GM19328 (cell line): ENCODE measurements around the gene CCDC107.
A peak's percentile ranks its signal among the peaks of the same experiment; 100 is the strongest.
"Not testable (repeated sequence)": the region's sequence is repeated elsewhere in the genome, so short reads cannot be mapped to it uniquely, and the experiment has no call there.

Experiments
- ATAC-seq: cut with Tn5 transposase; IDR thresholded peaks from one replicate; pipeline ENCODE4 v1.9.1; 2021; ENCODE audit warnings: mild to moderate bottlenecking, moderate library complexity; ENCODE audit not compliant: unreplicated experiment

The CCDC107 gene

GRCh38 chr9:35637427-35637955 lies 20.6 kb upstream of the CCDC107 start:
- not testable (repeated sequence) for ATAC-seq

DNA sequence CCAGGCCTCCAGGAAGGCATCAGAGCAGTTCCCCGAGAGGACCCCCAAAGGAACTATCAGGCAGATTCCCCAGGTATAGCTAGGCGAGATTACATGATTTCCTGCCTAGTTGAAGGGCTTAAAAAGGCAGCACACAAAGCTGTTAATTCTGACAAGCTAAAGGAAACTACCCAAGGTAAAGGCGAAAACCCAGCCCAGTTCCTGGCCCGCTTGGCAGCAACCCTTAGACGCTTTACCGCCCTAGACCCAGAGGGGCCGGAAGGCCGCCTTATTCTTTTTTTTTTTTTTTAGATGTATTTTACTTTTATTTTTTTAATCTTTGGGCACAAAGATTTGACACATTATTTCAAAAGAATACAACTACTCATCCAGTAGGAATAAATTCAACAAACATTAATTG lies 19.3 kb upstream of the CCDC107 start:
- not testable (repeated sequence) for ATAC-seq

DNA sequence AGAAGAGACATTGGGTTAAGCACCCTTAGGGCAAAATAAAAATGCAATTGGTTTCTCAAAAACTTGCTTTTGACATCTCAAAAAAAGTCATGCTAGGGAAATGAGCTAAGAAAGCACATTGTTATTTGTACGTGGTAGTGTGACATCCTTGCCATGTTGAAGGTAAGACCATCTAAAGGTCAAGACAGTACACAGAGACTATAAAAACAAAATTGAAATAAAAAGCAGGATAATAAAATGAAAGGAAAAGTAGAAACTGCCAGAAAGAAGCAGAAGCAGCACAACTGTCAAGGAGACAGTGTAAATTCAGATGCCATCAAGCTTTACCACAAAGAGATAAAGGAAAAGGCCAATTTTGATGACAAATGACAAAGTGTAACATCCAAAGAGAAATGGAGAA lies 18.9 kb upstream of the CCDC107 start:
- ATAC-seq, result not testable (repeated sequence)

DNA sequence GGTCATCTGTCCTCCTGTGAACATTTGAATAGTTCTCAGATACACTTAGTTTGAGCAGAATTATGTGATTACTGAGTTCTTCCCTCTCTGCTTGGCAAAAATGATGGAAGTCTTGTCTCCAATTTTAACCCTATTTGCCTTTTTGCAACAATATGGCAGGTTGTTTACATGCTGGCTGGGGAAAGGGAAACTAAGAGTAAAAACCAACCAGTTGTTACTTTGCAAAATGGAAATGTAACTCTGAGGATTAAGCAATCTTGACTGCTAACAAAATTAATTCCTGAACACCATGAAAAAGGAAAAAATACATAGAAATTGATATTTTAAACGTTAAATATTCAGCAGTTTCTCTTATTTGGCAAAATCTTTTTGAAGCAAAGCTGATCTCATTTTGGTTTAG lies 18.5 kb upstream of the CCDC107 start:
- no peak for ATAC-seq

- ATAC-seq, result not testable (repeated sequence)
These were observed 17.7 kb upstream of the CCDC107 start for GRCh38 chr9:35640431-35640830.

- not testable (repeated sequence) for ATAC-seq
These were observed 16.6 kb upstream of the CCDC107 start for GRCh38 chr9:35641478-35641877.

GRCh38 chr9:35643046-35643445 lies 15.0 kb upstream of the CCDC107 start:
- no peak for ATAC-seq

- not testable (repeated sequence) for ATAC-seq
These were observed 12.4 kb upstream of the CCDC107 start for GRCh38 chr9:35645736-35646135.

- no peak for ATAC-seq
These were observed 11.9 kb upstream of the CCDC107 start for GRCh38 chr9:35646153-35646532.

GRCh38 chr9:35646533-35647265 lies 11.4 kb upstream of the CCDC107 start:
- peak; percentile 70 for ATAC-seq

GRCh38 chr9:35649431-35650340 lies 8.4 kb upstream of the CCDC107 start:
- ATAC-seq, result no peak

DNA sequence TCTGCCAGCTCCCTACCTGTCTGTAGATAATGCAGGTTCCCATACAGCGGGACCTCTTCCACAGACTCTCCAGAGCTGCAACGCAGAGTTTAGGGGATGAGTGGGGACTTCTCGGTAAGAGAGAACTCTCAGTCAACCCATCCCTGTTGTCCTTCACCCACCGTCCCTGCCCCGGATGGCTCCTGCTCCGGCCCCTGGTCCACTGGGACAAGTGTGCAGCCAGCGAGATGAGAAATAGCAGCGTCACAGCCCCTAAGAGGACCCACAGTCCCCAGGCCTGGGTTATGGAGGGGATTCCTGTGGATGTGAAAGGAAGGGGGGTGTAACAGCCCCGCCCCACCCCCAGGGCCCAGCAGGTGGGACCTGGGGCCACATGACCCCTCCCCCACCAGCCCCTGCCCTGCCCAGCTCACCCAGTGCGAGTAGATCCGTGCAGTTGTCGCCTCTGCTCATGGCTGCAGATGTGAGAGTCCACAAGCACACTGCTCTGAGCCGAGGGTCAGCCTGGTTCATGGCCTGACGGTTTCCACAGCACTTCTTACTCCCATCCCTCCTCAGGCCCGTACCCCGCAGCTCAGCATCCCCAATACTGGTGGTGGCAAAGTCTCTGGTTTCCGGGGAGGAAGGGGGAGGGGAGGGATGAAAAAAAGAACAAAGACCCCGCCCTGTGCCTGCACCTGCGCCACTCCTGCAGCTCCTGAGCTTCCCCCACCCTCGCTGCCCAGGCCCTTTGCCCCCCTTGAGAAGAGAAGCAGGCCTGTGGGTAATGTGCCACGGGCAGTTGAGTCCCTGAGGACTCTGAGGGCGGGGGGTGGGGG lies 7.5 kb upstream of the CCDC107 start, which contains the start of gene SIT1:
Gene SIT1, minus strand, starts transcription at position 591 of the 818 bp plus-strand sequence. Its CDS starts 78 bp downstream, at position 513.
- no peak for ATAC-seq

DNA sequence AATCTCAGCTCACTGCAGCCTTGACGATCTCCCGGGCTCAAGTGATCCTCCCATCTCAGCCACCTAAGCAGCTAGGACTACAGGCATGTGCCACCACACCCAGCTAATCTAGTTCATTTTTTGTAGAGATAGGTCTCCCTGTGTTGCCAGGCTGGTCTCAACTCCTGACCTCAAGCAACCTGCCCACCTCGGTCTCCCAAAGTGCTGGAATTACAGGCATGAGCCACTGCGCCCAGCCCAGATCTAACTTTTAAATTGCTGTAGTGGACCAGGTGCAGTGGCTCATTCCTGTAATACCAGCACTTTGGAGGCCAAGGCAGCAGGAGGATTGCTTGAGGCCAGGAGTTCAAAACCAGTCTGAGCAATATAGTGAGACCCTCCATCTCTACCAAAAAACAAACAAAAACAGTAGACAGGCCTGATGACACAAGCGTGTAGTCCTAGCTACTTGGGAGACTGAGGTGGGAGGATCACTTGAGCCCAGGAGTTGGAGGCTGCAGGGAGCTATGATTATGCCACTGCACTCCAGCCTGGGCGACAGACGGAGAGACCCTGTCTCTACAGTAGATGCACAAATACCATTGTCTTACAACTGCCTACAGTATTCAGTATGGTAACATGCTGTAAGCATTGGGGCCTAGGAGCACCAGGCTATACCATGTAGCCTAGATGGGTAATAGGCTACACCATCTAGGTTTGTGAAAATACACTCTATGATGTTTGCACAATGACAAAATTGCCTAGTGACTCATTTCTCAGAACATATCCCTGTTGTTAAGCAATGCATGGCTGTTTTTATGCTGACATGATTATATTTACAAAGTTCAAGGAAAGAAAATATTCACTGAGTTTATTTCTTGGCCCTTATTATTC lies 5.9 kb upstream of the CCDC107 start:
- ATAC-seq, result no peak

GRCh38 chr9:35652829-35653209 lies 5.3 kb upstream of the CCDC107 start:
- ATAC-seq, result no peak

DNA sequence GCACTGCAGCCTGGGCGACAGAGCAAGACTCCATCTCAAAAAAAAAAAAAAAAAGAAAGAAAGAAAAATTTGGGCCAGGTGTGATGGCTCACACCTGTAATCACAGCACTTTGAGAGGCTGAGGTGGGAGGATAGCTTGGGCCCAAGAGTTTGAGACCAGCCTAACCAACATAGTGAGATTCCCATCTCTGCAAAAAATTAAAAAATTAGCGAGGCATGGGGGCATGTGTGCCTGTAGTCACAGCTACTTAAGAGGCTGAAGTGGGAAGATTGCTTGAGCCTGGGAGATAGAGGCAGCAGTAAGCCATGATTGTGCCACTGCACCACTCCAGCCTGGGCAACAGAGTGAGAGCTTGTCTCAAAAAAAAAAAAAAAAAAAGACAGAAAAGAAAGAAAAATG lies 4.5 kb upstream of the CCDC107 start:
- no peak for ATAC-seq

DNA sequence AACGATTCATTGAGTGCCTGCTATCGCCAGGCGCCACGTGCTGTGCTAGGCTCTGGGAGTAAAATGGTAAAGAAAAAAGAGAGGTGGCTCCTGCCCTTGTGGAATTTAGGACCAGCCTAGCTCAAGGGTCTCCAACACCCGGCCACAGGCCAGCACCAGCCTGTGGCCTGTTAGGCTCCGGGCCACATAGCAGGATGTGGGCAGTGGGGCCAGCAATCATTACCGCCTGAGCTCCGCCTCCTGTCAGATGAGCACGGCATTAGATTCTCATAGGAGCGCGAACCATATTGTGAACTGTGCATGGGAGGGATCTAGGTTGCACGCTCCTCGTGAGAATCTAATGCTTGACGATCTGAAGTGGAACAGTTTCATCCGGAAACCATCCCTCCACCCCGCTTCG lies 1.7 kb upstream of the CCDC107 start:
- no peak for ATAC-seq

- ATAC-seq, result no peak
These were observed 1.1 kb upstream of the CCDC107 start for GRCh38 chr9:35656831-35657545.

DNA sequence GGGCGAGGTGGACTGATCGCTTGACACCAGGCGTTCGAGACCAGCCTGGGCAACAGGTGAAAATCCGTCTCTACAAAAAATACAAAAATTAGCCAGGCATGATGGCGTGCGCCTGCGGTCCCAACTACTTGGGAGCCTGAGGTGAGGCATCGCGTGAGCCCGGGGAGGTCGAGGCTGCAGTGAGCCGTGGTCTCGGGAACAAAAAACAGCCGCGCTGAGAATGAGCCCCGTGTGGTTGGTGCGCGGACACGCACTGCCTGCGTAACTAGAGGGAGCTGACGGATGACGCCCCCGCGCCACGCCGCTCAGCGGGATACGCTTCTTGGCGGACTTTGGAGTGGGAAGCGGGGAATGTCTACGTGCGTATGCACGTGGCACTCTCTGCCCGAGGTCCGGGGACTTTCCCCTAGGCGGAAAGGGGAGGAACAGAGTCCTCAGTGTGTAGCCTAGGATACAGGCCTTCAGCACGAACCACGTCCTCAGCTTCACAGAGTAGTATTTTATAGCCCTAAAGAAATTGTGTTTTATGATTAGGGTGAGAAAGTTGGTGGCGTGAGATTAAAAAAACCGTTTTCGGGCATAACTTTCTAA lies 451 bp upstream of the CCDC107 start, which contains the start of gene RMRP:
Gene RMRP, minus strand, starts transcription at position 474 of the 591 bp plus-strand sequence.
- ATAC-seq, result peak; percentile 80

- ATAC-seq, result no peak
These were observed 802 bp downstream of the CCDC107 start for GRCh38 chr9:35658968-35659220.
